Stimulated activated CD8-positive, alpha-beta memory T cell treated with anti-CD3 and anti-CD28 coated beads, Interleukin-2, amount 100 ng/mL, for 1 hour (primary cell): ENCODE results near the gene ATP6V0E2.
"Not testable (repeated sequence)": the region's sequence is repeated elsewhere in the genome, so short reads cannot be mapped to it uniquely, and the experiment has no call there.

Experiments
- DNase-seq, 2 donors: peaks; one replicate each; pipeline ENCODE4 v3.0.0-alpha.2; 2020; ENCODE audit warnings: low read depth in 2 of 2

The ATP6V0E2 gene

DNA sequence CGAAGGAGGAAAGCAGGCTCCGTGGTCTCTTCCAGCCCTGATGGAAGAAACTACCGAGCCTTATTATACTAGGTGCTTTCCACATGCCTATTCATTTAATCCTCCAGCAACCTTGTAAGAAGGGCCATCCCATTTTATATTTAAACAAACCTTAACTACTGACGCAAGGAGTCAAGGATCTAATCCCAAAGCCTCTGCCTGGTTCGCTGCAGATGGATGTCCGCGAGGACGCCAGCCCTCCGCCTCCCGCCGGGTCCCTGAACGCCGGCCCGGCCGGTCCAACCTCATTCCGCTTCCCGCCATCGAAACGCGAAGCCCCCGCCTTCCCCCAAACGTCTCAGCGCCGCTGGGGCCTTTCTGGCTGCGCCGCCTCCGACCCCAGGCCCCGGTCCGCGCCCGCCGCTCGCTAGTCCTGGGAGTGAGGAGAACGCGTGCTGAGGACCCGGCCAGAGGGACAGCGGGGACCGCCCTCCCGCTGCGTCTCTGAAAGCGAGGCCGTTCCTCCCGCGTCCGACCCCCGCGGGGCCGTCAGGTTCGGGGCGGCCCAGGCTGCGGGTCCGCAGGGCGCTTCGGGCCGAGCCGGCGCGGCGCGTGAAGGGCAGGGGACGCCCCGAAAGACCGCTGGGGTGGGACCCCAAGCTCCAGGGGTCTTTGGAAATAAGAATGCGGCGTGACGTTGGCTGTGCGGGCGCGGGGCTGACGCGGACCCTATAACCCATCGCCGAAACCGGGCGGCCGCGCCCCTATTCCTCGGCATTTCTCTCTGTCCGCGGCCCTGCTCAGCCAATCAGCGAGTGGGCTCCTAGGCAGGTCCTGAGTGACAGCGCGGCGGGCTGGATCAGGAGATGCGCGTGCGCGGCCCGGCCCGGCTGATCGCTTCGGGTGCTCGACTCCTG lies at the start of gene ATP6V0E2:
Gene ATP6V0E2 (plus strand): TSS at position 896 of the 896 bp plus-strand sequence. CDS start 97 bp downstream, outside the sequence.
- DNase-seq = peak; percentile 77 to 86

DNA sequence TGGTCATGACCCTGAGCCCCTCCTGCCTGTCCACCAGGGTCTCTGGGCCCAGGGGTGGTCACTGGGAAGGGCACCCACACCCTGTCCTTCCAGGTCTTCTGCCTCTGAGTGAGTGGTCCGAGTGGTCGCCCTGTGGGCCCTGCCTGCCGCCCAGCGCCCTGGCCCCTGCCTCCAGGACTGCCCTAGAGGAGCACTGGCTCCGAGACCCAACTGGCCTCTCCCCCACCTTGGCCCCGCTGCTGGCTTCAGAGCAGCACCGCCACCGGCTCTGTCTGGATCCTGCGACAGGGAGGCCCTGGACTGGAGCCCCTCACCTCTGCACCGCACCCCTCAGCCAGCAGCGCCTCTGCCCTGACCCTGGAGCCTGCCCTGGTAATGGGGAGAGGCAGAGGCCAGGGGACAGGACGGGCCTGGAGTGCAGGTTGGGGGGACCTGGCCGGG lies 49.4 kb upstream of the ATP6V0E2 start:
- no peak for DNase-seq

DNA sequence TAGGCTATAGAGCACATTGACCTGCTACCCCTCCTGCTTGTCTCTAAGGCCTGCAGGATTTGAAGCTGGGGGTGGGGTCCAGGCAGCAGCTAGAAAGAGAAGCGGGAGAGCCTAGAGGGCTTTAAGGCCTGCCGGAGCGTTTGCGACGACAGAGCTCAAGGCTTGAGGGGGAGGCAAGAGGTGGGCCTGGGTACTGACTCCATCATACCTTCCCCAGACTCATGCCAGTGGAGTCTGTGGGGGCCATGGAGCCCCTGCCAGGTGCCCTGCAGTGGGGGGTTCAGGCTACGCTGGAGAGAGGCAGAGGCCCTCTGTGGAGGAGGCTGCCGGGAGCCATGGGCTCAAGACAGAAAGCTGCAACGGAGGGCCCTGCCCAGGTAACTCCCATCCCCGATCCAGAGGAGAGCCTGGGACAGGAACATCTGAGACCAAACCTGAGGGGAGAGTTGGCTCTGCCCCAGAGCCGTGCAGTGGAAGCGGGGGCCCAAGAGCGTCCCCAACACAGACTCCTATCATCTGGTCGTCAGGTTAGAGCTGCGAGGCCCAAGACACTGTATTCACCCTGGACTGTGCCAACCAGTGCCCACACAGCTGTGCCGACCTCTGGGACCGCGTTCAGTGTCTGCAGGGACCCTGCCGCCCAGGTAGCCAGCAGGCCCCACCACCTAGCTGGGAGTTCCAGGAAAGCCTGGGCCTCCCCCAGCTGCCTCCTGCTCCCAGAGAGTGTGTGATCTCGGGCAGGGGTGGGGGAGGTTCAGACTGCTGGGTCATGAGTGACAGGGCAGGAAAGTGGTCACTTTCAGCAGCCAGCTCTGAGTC lies 48.8 kb upstream of the ATP6V0E2 start:
- no peak for DNase-seq

DNA sequence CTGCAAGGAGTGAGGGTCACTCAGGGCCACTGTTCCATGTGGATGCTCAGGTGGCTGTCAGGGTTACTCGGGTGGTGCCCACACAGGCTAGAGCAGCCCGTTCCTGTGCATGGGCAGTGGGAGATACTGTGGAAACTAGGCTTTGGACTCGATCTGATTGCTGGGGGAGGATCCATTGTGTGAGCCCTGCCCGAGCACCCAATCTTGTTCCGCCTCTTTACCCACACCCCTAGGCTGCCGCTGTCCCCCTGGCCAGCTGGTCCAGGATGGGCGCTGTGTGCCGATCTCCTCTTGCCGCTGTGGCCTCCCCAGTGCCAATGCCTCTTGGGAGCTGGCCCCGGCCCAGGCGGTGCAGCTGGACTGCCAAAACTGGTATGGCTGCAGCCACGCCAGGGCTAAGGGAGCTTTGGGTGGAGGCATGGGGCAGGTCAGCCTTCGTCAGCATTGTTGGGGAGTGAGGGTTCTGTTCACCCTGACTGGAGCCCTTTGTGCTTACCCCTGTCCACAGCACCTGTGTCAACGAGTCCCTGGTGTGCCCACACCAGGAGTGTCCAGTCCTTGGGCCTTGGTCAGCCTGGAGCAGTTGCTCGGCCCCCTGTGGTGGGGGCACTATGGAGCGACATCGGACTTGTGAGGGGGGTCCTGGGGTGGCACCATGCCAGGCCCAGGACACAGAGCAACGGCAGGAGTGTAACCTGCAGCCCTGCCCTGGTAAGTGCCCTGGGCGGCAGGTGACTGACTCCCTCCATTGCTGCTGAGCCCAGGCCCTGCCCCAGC lies 48.0 kb upstream of the ATP6V0E2 start:
- no peak for DNase-seq

DNA sequence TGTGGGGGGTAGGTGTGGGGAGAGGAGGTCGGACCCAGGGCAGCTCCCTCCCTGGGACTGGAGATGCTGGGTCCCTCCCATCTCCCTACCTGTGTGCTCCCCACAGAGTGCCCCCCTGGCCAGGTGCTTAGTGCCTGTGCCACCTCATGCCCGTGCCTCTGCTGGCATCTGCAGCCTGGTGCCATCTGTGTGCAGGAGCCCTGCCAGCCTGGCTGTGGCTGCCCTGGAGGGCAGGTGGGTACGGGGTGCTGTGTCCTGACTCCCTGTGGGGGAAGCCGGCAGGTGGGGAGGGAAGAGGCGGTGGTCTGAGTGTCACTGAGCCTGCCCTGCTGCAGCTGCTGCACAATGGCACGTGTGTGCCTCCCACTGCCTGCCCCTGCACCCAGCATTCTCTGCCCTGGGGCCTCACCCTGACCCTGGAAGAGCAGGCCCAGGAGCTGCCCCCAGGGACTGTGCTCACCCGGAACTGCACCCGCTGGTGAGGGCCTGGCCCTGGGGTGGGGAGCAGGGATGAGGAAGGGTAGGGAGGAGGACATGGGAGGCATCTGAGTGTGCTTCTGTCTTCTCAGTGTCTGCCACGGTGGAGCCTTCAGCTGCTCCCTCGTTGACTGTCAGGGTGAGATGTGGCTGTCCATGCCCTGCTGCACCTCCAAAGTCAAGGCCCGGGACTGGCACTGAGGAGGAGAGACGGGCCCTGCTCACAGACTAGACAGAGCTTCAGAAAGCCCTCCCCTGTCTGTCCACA lies 47.3 kb upstream of the ATP6V0E2 start:
- no peak for DNase-seq

DNA sequence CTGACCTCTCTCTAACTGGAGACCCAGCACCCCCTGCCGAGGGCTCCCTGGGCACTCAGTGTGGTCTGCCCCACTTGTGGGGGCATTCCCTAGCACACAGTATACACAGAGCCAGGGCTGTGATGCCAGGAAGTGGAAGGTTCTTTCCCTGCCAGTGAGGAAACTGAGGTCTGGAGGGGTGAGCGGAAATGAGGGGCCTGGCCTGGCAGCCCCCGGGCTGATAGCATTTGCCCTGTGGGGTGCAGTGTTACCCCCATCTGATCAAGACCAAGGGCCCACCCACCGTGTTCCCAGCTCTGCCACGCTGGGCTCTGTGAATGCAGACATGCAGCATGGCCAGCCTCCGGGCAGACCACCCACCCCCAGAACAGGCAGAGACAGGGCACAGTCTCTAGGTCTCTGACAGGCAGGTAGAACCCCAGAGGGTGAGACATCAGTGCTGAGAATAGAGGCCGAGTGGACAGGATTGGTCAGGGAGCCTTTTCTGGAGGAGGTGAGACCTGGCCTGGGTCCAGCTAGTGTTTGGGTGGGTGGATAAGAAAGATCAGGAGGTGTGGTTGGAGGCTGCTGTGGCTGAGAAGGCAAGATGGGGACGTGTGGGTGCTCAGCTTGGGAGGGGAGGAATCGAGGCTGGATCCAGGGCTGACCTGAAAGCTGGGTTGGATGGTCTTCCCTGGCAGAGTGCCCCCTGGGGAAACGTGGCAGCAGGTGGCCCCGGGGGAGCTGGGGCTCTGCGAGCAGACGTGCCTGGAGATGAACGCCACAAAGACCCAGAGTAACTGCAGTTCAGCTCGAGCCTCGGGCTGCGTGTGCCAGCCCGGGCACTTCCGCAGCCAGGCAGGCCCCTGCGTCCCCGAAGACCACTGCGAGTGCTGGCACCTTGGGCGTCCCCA lies 46.4 kb upstream of the ATP6V0E2 start:
- no peak for DNase-seq

DNA sequence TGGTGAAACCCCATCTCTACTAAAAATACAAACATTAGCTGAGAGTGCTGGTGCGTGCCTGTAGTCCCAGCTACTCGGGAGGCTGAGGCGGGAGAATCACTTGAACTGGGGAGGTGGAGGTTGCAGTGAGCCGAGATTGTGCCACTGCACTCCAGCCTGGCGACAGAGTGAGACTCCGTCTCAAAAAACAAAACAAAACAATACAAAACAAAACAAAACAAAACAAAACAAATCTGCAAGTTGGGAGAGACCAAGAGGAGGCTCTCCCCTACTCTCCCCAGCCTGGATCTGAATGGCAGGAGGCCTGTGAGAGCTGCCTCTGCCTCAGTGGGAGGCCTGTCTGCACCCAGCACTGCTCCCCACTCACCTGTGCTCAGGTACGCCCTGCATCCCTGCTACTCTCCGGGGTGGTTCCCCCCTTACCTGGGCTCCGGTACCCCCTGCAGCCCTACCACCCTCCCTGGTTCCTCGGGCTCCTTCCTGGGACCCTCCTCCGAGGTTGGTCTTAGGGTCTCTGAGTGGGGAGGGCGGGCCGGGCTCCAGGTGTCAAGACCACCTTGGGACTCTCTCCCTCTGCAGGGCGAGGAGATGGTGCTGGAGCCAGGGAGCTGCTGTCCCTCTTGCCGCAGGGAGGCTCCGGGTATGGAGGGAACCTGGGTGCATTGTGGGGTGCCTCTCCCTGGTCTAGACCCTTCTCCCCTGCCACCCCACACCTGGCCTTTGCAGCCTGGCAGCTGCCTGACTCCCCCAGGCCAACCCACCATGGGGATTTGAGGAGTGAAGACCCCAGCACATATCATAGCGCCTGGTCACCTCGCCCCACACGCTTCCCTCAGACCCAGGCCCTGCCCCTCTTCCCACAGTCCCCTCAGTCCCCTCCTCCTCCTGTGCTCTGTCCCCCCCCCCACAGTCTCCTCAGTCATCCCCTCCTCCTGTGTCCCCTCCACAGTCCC lies 45.1 kb upstream of the ATP6V0E2 start:
- no peak for DNase-seq

DNA sequence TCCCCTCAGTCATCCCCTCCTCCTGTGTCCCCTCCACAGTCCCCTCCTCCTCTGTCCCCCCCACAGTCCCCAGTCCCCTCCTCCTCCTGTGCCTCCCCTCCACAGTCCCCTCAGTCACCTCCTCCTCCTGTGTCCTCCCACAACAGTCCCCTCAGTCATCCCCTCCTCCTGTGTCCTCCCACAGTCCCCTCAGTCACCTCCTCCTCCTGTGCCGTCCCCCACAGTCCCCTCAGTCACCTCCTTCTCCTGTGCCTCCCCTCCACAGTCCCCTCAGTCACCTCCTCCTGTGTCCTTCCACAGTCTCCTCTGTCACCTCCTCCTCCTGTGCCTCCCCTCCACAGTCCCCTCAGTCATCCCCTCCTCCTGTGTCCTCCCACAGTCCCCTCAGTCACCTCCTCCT lies 43.2 kb upstream of the ATP6V0E2 start:
- DNase-seq = not testable (repeated sequence)

DNA sequence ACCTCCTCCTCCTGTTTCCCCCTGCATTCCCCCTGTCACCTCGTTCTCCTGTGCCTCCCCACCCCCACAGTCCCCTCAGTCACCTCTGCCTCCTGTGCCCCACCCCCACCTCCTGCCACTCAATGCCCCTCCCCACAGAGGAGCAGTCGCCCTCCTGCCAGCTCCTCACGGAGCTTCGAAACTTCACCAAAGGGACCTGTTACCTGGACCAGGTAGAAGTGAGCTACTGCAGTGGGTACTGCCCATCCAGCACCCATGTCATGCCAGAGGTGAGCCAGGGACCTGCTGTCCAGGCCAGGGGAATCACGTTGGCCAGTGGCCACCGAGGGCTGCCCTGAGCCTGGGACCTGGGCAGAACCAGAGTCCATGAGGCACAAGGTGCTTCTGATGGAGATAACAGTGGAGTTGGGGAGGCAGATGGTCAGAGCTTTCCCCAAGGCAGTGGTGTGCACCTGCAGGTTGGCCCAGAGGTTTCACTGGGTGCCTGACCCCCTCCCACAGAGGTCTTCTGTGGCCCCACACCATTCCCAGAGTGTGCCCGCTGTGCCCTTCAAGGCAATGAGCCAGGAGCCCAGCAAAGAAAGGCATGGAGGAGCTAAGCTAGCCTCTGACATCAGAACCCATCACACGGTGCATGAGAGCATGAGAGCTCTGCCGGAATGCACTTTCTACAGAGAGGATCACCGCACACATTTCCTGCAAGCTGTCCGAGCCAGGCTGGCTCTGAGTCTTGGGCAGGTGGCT lies 42.6 kb upstream of the ATP6V0E2 start:
- no peak for DNase-seq

DNA sequence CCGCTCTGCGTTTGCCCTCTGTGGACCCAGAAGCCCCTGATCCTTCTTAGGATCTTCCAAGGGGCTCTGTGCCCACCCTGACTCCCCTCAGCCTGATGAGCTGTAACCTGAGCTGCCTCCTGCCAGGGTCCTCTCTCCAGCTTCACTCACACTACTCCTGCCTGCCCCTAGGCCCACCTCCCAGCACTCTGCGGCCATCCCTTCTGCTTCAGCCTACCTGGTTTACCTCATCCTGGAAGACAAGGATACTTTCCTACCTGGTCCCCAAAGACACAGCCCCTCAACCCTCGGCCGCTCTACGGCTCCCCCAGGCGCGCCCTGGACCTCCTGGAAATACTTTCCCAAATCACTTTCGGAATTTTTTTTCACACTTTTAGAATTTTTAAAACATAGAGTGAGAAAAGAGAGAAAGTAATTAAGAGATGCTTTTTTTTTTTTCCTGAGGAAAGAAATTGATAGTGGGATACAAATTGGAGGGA lies 42.0 kb upstream of the ATP6V0E2 start:
- DNase-seq = no peak

DNA sequence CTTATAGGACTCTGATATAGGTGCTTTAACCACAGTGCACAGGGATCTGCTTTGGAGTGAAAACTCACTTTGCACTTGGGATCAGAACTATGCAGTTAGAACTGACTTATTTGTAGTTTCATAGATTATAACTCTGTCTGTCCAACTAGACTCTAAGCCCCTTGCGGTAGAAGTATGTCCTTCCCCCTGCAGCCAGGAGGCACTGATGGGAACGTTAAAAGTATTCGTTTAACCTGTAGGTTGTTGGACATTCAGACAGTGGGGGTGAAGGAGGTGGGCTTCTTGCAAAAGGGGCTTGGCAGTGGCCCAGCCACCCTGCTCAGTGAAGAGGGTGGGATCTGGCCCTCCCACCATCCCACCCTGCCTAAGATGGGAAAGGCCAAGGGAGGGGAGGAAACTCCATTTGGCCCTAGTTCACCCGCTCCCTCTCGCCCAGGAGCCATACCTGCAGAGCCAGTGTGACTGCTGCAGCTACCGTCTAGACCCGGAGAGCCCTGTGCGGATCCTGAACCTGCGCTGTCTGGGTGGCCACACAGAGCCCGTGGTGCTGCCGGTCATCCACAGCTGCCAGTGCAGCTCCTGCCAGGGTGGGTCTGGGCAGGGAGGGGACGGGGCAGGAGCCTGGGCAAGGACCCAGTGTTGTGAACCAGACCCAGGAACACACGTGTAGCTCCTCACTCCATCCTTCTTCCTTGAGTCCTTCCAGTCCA lies 41.3 kb upstream of the ATP6V0E2 start:
- no peak for DNase-seq

DNA sequence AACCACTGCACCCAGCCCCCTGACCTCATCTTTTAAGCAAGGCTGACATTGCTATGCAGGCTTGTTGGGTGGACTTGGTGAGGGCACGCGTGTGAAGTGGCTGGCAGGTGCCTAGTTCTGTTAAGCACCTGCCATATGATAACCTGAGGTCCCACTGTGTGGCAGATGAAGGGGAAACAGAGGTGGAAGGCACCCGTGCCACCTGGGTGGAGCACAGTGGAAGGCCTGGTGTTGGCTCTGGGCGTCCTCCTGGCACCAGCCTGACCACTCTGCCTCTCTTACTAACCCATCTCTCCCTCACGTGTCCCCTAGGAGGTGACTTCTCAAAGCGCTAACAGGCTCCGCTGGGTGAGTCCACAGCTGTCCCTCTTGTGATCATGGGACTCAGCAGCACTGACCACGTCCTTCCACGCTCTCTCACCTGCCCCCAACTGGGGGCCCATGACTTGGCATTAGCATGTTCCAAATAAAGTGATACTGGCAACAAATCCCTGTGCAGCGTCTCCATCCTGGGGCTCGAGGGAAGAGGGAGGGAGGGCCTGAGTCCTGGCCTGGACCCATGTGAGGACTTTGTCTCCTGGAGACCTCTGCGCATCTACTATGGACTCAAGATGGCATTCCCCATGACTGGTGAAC lies 40.2 kb upstream of the ATP6V0E2 start:
- DNase-seq = no peak

DNA sequence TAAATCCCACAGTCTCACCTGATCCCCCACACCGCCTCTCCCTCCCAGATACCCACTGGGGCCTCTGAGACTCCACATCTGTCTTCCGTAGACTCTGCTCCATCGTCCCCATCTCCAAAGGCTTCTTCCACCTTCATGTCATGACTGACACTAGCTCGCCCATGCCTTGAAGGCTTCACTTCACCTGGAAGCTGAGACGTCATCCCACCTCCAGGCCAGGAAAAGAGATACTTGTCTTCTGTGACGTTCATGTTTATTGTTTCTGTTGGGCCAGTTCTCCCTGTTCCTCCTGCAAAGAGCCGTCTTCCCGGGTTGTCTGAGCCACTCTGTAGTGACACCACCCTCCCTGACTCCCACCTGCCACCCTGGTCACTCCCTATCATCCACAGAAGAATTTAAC lies 39.2 kb upstream of the ATP6V0E2 start:
- no peak for DNase-seq

DNA sequence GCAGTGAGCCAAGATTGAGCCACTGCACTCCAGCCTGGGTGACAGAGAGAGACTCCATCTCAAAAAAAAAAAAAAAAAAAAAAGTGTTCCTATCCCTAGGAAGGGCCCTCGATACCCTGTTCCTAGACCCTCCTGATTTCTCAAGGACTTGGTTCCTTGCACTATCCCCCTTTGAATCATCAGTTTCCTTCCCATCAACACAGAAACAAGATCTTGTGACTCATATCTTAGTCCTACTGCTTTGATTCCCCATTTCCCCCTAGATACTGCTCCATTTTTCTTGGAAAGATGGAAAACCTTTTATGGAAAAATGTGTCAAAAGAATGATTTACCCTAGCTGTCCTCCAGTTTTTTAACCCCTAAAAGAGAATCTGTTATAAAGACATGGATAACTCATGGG lies 37.3 kb upstream of the ATP6V0E2 start:
- no peak for DNase-seq

DNA sequence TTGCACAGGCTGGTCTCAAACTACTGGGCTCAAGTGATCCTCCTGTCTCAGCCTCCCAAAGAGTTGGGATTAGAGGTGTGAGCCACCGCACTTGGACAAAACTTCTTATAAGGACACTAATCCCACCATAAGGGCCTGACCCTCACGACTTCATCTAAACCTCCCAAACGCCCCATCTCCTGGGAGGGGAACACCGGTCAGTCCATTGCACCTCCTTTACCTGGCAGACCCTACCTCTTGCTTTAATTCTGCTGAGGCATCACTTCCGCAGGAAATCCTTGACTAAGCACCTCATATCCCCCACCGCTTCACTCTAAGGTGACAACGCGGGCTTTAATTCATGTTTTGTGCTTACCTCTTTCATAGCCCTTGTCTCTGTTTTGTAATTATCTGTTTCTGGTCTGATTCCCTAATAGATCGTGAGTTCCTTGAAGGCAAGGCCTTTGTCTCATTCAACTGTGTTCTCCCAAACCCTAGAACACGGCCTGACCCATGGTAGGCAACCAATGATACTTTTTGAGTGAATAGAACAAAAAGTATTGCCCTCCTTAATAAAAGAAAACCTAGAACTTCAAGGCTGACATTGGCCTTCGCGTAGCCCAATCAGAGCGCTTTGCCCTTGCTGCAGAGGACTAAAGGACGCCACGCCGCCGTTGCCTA lies 36.1 kb upstream of the ATP6V0E2 start:
- DNase-seq = no peak

DNA sequence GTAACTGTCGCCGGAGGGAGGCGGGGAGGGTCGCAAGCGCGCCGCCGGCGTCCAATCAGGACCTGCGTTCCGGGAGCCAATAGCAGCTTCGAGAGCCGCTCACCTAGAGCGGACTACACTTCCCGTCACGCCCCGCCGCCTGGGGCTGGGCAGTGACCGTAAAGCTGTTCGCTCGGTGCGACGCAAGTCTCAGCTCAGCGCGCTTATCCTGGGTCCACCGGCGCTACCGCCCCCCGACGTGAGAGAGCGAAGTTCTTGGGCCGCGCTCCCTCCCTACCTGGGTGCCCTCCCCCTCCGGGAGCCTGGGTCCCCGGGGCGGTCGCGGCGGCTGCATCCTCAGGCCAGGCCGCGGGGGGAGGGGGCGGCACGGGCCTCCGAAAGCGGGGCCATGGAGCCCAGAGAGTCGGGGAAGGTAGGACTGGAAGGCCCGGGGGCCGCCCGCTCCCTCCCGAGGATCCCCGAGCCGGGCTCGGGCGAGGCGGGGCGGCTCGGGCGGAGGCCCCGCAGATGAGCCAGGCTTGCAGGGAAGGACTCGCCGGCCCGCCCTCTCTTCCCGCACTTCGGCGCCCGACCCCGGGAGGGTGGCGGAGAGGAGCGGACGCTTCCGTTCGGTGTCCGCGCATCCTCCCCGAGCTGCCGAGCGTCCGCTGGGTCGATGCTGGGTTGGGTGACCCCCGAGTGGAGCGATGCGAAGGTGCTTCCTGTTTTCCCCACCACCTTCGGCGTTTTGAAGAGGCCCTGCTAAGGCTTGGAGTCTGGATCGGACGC lies 35.4 kb upstream of the ATP6V0E2 start, which contains the start of gene ZNF862:
Gene ZNF862 (plus strand): TSS at position 152 of the 768 bp plus-strand sequence. CDS start 237 bp downstream, at position 389.
- DNase-seq = peak; percentile 89 to 93
